MG63 (cell line): Measurements from ENCODE around the gene APBB3. TPM values are rescaled to one million over a fixed set of nuclear protein-coding genes. Genes with fewer than 3 reads are reported as not detected.

Source experiments
- DNase-seq: peaks from one replicate; pipeline ENCODE4 v3.0.0-alpha.2; 2020
- H3K27me3 ChIP-seq: fragments of 250-450 bp; sonication (Bioruptor Pico); 2 replicates; pipeline ENCODE4 v1.5.1; 2020; ENCODE audit warnings: mild to moderate bottlenecking, moderate library complexity
- H3K36me3 ChIP-seq: fragments of 250-450 bp; sonication (Bioruptor Pico); 2 replicates; pipeline ENCODE4 v1.5.1; 2020; ENCODE audit warnings: mild to moderate bottlenecking, moderate library complexity
- H3K4me3 ChIP-seq: fragments of 250-450 bp; sonication (Bioruptor Pico); 2 replicates; pipeline ENCODE4 v1.5.1; 2020; ENCODE audit warnings: mild to moderate bottlenecking, moderate library complexity
- H3K9me3 ChIP-seq: fragments of 250-450 bp; sonication (Bioruptor Pico); 2 replicates; pipeline ENCODE4 v1.5.1; 2020; ENCODE audit warnings: mild to moderate bottlenecking, moderate library complexity
- total RNA-seq: library from RNA; depleted of rRNA; stranded (reverse); fragments of >200 nt; shearing (Covaris generic); gene quantifications from 2 replicates; pipeline ENCODE4 v1.2.3, GENCODE V29; 2014; ENCODE audit warnings: low replicate concordance; rRNA removed

The APBB3 gene
- total RNA-seq, 1 experiment from 2014 or later: 12.5 TPM

DNA sequence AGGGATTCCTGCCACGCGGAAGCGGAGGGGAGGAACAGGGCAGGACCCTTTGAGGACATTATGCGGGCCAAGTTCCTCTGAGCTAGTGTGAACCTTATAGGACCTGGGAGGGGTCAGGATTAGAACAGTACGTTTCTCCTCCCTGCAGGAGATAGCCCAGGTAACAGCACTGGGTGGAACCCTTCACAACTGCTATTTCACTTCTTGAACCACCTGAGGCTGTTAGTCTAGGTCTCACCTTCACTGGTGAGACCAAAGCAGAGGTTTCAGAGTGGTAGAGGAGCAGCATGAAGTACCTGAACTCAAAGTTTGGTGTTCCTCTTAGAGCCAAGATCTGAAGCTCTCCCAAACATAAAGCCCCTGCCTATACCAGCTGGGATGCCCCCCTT, 16.1 kb downstream of the APBB3 start:
- Histone ChIP-seq H3K27me3 (no peaks in the 10 kb centered on the region), H3K4me3 (peak overlapping the region; percentile 47), H3K9me3 (no peaks in the 10 kb centered on the region), H3K36me3 (peaks cover 58% of the 10 kb centered on the region)
- DNase-seq: no peak

- Histone ChIP-seq H3K27me3 (no peaks in the 10 kb centered on the region), H3K9me3 (no peaks in the 10 kb centered on the region), H3K4me3 (peak within 1 kb of the TSS; percentile 47), H3K36me3 (peaks cover 56% of the 10 kb centered on the region)
- DNase-seq: peak; percentile 99
These were observed 16.7 kb downstream of the APBB3 start, which contains the start of gene EIF4EBP3 for GRCh38 chr5:140547508-140548299. EIF4EBP3 (plus strand) TSS chr5:140547662; CDS start chr5:140547738, 76 bp downstream.

DNA sequence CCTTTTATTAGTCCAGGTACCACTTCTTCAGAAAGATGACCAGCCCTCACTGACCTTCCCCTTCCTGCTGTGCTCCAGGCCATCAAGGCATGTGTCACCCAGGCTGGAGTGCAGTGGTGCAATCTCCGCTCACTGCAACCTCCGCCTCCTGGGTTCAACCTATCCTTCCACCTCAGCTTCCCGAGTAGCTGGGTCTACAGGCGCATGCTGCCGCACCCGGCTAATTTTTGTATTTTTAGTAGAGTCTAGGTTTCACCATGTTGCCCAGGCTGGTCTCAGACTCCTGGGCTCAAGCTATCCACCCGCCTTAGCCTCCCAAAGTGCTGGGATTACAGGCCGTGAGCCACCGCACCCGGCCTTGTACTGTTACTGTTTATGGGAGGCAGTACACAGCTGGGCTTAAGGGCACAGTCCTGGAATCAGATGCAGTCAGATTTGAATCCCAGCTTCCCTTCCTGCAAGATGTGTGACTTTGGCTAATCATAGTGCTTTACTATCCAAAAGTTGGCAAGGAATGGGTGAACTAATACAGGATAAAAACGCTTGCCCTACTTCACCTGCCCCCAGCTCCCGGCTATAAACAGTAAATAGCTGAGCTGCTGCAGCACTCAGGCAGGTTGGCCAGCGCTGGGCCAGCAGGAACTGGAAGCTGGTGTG, 17.4 kb downstream of the APBB3 start:
- DNase-seq: peak; percentile 34
- Histone ChIP-seq H3K9me3 (no peaks in the 10 kb centered on the region), H3K4me3 (no peak overlapping the region; the same call in 1 of the 2 replicates), H3K27me3 (no peaks in the 10 kb centered on the region), H3K36me3 (peaks cover 54% of the 10 kb centered on the region)

GRCh38 chr5:140545606-140546005, 18.8 kb downstream of the APBB3 start:
- no peaks in the 10 kb centered on the region for H3K9me3 ChIP-seq
- H3K27me3 ChIP-seq: no peaks in the 10 kb centered on the region
- peaks cover 54% of the 10 kb centered on the region for H3K36me3 ChIP-seq
- no peak for DNase-seq
- no peak overlapping the region for H3K4me3 ChIP-seq

- no peaks in the 10 kb centered on the region for H3K9me3 ChIP-seq
- H3K36me3 ChIP-seq: peaks cover 54% of the 10 kb centered on the region
- no peaks in the 10 kb centered on the region for H3K27me3 ChIP-seq
- no peak for DNase-seq
- no peak overlapping the region for H3K4me3 ChIP-seq
These were observed 19.4 kb downstream of the APBB3 start for GRCh38 chr5:140544986-140545385.

DNA sequence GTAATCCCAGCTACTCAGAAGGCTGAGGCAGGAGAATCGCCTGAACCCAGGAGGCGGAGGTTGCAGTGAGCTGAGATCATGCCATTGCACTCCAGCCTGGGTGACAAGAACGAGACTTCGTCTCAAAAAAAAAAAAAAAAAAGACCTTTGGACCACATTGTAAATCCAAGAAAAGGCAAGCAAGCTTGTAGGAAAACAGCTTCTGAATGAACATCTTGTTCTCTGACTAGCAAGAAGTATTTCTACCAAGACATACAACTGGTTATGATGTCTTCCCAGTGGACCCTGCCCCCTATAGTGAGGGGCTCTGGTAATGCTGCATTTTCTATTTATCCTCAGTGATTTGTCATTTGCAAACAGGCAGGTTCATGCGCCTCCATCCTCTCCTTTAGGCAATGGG, 21.4 kb downstream of the APBB3 start:
- H3K9me3 ChIP-seq: no peaks in the 10 kb centered on the region
- peaks cover 60% of the 10 kb centered on the region for H3K36me3 ChIP-seq
- H3K27me3 ChIP-seq: no peaks in the 10 kb centered on the region
- no peak for DNase-seq
- no peak overlapping the region for H3K4me3 ChIP-seq

DNA sequence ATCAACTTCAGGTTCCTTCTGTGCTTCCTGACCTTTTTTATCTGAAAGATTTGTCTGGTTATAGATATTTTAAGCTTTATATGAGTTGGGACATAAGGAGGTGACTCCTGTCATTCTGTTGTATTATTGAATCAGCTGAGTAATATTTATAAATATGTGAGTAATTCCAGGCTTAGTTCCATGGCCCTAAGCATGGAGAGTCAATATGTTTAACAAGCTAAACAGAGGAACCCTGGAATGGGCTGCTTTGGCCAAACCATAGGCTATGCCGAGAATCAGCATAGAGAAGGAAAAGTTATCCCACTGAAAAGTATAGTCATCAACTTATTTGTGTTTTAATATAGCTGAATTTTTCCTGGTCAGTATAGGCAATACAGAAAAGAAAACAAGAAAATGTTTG, 24.2 kb downstream of the APBB3 start:
- Histone ChIP-seq H3K9me3 (no peaks in the 10 kb centered on the region), H3K36me3 (peaks cover 82% of the 10 kb centered on the region), H3K27me3 (no peaks in the 10 kb centered on the region), H3K4me3 (no peak overlapping the region)
- DNase-seq: no peak

DNA sequence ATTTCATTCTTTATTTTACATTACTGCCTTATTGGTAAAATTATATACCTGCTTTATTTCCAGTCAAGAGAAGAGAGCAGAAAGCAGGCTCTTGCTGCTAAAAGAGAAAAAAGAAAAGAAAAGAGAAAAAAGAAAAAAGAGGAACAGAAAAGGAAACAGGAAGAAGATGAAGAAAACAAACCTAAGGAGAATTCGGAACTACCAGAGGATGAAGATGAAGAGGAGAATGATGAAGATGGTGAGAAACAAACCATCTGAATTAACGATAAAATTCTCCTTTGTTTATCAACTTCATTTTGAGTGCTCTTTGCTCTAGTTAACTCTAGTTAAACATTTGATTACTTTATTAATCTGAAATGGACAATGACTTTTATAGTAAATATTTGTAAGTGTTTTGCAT, 40.4 kb downstream of the APBB3 start:
- Histone ChIP-seq H3K9me3 (no peaks in the 10 kb centered on the region), H3K36me3 (peaks cover 59% of the 10 kb centered on the region), H3K4me3 (no peak overlapping the region), H3K27me3 (no peaks in the 10 kb centered on the region)
- no peak for DNase-seq

DNA sequence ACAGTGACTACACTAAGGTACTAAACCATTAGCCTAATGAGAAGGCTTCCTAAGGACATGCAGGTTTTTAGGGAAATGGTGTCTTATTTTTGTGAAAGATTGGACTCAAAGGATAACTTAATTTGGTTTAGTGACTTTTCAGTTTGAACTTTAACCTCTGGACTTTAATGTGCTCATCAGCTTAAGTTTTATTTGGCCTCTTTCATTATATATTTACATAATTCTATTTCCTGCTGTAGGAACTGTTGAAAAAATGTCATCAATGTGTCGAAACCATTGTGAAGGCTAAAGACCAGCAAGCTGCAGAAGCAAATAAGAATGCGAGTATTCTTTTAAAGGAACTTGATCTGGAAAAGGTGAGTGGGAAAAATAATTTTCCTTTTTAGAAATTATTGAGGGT, 51.3 kb downstream of the APBB3 start:
- DNase-seq: no peak
- no peaks in the 10 kb centered on the region for H3K27me3 ChIP-seq
- H3K36me3 ChIP-seq: peaks cover 81% of the 10 kb centered on the region
- no peaks in the 10 kb centered on the region; the same call in 1 of the 2 replicates for H3K9me3 ChIP-seq
- no peak overlapping the region for H3K4me3 ChIP-seq

- Histone ChIP-seq H3K36me3 (peaks cover 92% of the 10 kb centered on the region), H3K4me3 (no peak overlapping the region), H3K9me3 (no peaks in the 10 kb centered on the region), H3K27me3 (no peaks in the 10 kb centered on the region)
- DNase-seq: no peak
These were observed 54.5 kb downstream of the APBB3 start for GRCh38 chr5:140509898-140510297.

Other genes starting within 250 kb of the APBB3 start
- gene HBEGF, start 218.0 kb downstream of the APBB3 start, total RNA-seq: 27.9 and 40.0 TPM in 2 replicates
- gene SLC4A9, start 204.4 kb downstream of the APBB3 start, total RNA-seq: not detected in 2 replicates
- 38.6 and 72.6 TPM in 2 replicates for gene ANKHD1, start 162.8 kb downstream of the APBB3 start, total RNA-seq
- 4.0 and 4.5 TPM in 2 replicates for gene EIF4EBP3, start 16.9 kb downstream of the APBB3 start, total RNA-seq
- gene SRA1, start 7.1 kb downstream of the APBB3 start, total RNA-seq: 62.1 and 92.9 TPM in 2 replicates
- 21.7 and 24.8 TPM in 2 replicates for gene SLC35A4, start 230 bp upstream of the APBB3 start, total RNA-seq
- 0.49 and 2.6 TPM in 2 replicates for gene CD14, start 68.6 kb upstream of the APBB3 start, total RNA-seq
- 5.5 and 10.7 TPM in 2 replicates for gene TMCO6, start 74.9 kb upstream of the APBB3 start, total RNA-seq
- gene NDUFA2, start 83.0 kb upstream of the APBB3 start, total RNA-seq: 86.0 and 94.5 TPM in 2 replicates
- gene IK, start 83.2 kb upstream of the APBB3 start, total RNA-seq: 53.6 and 96.7 TPM in 2 replicates
- gene WDR55, start 100.3 kb upstream of the APBB3 start, total RNA-seq: 28.8 and 38.9 TPM in 2 replicates
- 0.94 TPM in 1 of 2 replicates, not detected in the other for gene DND1, start 109.0 kb upstream of the APBB3 start, total RNA-seq
- 96.9 and 116 TPM in 2 replicates for gene HARS1, start 126.8 kb upstream of the APBB3 start, total RNA-seq
- gene HARS2, start 126.9 kb upstream of the APBB3 start, total RNA-seq: 41.8 and 50.1 TPM in 2 replicates
- 72.7 and 90.9 TPM in 2 replicates for gene ZMAT2, start 135.8 kb upstream of the APBB3 start, total RNA-seq
- gene PCDHA1, start 221.5 kb upstream of the APBB3 start, total RNA-seq: 0.10 TPM in 1 of 2 replicates, not detected in the other
- gene PCDHA2, start 230.3 kb upstream of the APBB3 start, total RNA-seq: 0.44 TPM in 1 of 2 replicates, not detected in the other
- not detected in 2 replicates for gene PCDHA3, start 236.5 kb upstream of the APBB3 start, total RNA-seq
- not detected in 2 replicates for gene PCDHA4, start 242.5 kb upstream of the APBB3 start, total RNA-seq